Femur (tissue), 1 donor: ENCODE measurements around the gene ZFP1.

ENCODE experiments used
- DNase-seq: peaks from one replicate; pipeline ENCODE4 v3.0.0-alpha.2; 2017

Gene ZFP1

GRCh38 chr16:75148311-75149195 is at the start of gene ZFP1:
Gene ZFP1, plus strand, starts transcription at chr16:75148524. Its CDS starts 4,428 bp downstream, at chr16:75152952.
- DNase-seq: peak; percentile 96

GRCh38 chr16:75099075-75099667 is 49.2 kb upstream of the ZFP1 start:
- DNase-seq: no peak

DNA sequence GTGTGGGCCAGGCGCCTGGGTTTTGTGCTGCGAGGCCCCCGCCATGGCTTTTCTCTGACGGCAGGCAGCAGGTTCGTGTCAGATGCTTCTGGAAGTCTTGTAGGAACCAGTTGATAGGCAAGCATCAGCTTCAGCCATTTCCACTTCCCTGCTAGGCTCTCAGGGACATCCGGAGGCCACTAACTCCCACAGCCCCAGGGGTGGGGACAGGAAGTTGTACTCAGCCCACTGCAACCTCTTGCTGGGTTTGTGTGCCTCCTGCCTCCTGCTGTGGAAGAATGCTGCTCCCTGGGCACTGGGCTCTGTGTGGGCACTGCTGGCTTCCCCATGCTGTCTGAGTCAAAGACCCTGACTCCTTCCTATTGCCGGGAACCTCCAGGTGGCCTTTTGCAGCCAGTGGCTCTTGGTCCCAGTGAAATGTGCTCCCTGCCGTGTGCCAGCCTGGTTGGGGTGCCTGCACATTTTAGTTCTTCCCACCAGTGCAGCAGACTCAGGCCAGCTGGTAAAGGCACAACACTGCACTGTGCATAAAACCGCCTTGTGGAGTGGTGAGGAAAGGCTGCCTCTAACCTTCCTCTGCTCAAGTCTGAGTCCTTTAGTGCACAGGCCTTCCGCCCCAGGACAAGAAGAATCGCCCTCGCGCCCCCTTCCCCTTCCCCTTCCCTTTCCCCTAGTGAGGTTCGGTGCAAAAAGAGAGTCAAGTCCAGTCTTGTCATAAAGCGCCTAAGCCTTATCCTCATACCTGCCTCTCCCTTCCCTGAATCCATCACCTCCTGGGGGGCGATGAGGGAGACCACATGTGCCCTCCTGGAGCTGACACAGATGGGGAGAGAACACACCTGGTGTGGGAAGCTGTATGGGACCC is 48.4 kb upstream of the ZFP1 start:
- no peak for DNase-seq

GRCh38 chr16:75100603-75100990 is 47.7 kb upstream of the ZFP1 start:
- no peak for DNase-seq

DNA sequence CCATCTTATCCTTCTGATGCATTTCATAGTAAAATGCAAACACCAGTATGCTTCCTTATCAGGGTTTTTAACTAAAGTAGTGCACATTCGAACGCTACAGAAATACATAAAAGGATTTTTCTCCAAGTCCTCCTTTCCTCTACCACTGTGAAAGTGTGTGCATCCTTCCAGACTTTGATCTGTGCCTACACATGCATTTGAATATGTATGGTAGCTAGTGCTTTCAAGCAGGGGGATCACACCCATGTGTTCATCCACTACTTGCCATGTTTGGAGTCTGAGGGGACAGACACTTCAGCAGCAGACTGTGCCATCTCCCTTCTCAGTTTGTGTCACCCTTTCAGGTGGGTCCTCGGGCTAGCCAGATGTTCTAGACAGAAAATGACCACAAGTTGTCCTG is 46.7 kb upstream of the ZFP1 start:
- no peak for DNase-seq

- no peak for DNase-seq
Measured at GRCh38 chr16:75102595-75102994, 45.7 kb upstream of the ZFP1 start.

GRCh38 chr16:75103994-75104393 is 44.3 kb upstream of the ZFP1 start:
- no peak for DNase-seq

- no peak for DNase-seq
Measured at GRCh38 chr16:75104836-75105235, 43.5 kb upstream of the ZFP1 start.

DNA sequence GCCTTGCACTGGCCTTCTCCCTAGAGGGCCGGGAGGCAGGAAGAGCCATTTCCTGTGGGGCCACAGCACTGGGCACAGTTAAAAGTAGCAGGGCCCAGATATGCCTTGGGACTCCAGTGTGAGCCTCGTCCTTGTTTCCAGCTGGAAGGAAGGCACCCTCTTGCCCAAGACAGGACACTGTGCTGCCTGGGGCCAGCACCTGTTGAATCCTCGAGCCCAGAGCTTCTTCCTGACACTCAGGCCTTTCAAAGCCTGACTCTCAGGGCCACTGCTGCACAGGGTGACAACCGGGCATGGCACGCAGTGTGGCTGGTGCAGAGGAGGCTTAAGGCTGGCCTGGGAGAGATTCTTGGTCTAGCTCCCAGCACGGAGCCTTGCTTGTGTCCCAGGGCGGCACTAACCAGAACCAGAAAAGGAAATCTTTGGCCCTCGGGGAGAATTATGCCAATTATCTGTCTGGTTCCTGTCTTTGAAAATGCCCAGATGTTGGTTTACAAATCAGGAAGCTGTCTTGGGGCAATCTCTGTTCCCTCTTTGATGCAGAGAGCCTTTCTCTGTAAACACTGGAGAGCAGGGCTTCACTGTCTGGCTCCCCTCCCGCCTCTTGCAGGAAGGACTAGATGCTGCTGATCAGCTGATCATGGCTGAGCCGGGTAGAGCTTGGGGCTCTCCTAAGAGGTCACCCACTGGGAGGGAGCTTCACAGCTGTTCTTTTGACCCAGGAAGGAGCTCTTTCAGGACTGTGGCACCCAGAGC is 42.8 kb upstream of the ZFP1 start:
- no peak for DNase-seq

GRCh38 chr16:75106351-75107274 is 41.7 kb upstream of the ZFP1 start:
- no peak for DNase-seq

- no peak for DNase-seq
Measured at GRCh38 chr16:75107505-75107904, 40.8 kb upstream of the ZFP1 start.

GRCh38 chr16:75108792-75109731 is 39.3 kb upstream of the ZFP1 start:
- DNase-seq: peak; percentile 81

GRCh38 chr16:75109732-75110243 is 38.5 kb upstream of the ZFP1 start:
- peak; percentile 77 for DNase-seq

- peak; percentile 93 for DNase-seq
Measured at GRCh38 chr16:75110637-75111513, 37.4 kb upstream of the ZFP1 start.

- no peak for DNase-seq
Measured at GRCh38 chr16:75111514-75111940, 36.8 kb upstream of the ZFP1 start.

GRCh38 chr16:75111961-75112733 is 36.2 kb upstream of the ZFP1 start:
- DNase-seq: no peak

DNA sequence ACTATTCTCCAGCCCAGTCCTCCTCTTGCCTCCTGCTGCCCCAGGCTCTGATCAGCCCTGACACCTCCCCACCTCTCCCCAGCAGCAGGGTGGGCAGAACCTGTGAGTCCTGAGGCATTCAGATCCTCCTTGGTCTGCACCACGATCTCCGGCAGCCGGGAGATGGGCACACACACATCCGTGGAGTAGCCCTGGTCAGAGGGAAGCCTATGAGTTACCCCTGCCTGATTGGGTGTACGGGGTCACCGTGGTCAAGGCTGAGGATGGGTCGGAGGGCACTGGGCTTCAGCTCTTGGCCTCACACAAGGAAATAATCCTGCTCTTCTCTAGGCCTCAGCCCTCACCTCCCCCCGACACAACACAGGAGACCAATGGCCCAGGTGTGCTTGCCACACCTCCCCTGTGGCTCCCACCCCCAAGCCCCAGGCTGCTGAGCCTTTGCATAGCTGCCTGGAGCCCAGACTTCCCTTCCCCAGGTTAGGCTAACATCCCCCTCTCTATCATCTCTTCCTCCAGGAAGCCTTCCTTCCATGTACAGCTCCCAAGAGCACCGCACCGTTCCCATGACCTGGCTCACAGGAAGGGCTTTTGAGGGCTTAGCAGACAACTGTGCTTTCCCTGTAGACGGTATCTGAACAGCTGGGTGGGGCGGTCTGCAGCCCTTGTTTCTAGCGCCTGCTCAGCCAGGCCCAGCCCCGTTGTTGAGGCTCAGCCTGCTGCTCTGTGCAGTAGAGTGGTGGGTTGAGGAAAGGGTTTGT is 35.4 kb upstream of the ZFP1 start:
- DNase-seq: no peak
